ENCODE results near the gene CKMT2.

Gene CKMT2

GRCh38 chr5:81233080-81233634 lies at the start of gene CKMT2:
TSS of gene CKMT2 (plus strand) at chr5:81233322. CDS start at chr5:81251133, 17,811 bp downstream.
- DNase-seq (ENCODE audit: insufficient read length, low spot score) (no peak), FAIRE-seq (no peak)

DNA sequence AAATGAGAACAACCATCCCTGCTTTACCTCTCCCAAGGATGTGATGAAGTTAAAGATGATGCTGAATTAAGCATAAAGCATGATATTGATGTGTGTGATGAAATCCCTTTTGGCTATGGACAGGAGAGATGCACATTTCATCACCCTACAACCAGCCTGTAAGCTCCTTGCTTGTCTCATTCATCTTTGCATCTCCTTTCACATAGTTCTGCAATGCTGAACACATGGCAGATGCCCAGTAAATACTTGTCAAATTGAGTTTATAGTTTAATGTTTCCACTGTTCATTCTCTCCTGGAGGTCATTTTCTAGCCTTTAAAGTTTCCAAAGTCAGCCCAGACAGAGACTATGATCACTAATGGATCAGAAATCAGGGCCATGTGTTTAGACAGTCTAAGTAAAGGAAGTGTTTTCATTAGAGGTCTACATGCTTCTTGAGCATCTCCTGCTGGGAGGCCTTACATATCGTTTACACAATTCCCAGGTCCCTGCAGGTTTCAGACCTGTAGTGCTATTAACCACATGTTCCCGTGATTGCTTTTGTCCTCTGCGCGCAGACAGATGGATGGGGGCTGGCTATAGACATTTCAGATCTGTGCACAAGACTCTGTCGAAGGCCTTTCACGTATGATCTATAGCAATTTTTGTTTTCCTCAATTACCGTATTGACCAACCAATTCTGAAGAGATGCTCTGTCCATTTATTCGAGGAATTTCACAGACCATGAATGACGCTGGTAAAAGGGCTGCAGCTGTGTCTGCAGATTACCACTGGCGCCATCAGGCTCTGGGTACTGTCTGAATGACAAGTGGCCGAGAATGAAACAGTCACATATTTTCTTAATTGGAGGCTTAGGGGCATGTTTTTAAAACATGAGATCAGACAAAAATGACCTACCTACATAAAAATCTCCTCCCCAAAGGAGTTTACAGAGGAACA lies 49.0 kb upstream of the CKMT2 start:
- DNase-seq (ENCODE audit: insufficient read length, low spot score) (no peak), FAIRE-seq (no peak)

- FAIRE-seq (no peak), DNase-seq (ENCODE audit: insufficient read length, low spot score) (no peak)
Measured at GRCh38 chr5:81184749-81185110, 48.4 kb upstream of the CKMT2 start.

- FAIRE-seq (peak; percentile 61), DNase-seq (ENCODE audit: insufficient read length, low spot score) (no peak)
Measured at GRCh38 chr5:81187885-81188284, 45.2 kb upstream of the CKMT2 start.

GRCh38 chr5:81188962-81189361 lies 44.2 kb upstream of the CKMT2 start:
- DNase-seq (ENCODE audit: insufficient read length, low spot score), result no peak
- FAIRE-seq, result no peak

DNA sequence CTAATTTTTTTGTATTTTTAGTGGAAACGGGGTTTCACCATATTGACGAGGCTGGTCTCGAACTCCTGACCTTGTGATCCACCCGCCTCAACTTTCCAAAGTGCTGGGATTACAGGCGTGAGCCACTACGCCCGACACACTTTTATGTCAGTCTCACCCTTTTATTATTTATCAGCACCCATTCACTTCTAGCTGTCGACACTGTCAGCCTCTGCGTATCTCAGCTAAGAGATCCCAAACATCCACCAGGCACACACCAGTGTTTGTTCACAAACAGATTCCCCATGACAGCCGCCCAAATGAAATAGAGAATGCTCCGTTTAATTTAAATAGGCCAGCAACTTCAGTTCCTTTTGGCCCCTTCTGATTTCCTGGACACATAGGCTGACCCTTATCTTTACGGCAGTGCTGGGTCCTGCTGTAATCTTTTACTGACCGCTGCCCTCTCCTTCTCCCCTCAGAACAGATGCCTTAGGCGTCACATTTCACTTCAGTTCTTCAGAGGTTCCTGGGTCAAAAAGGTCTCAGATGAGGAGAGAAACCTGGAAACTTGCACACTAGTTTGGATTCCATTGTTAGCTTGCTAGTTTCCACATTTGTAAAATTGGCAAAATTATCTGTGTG lies 43.1 kb upstream of the CKMT2 start:
- FAIRE-seq, result no peak
- no peak for DNase-seq (ENCODE audit: insufficient read length, low spot score)

DNA sequence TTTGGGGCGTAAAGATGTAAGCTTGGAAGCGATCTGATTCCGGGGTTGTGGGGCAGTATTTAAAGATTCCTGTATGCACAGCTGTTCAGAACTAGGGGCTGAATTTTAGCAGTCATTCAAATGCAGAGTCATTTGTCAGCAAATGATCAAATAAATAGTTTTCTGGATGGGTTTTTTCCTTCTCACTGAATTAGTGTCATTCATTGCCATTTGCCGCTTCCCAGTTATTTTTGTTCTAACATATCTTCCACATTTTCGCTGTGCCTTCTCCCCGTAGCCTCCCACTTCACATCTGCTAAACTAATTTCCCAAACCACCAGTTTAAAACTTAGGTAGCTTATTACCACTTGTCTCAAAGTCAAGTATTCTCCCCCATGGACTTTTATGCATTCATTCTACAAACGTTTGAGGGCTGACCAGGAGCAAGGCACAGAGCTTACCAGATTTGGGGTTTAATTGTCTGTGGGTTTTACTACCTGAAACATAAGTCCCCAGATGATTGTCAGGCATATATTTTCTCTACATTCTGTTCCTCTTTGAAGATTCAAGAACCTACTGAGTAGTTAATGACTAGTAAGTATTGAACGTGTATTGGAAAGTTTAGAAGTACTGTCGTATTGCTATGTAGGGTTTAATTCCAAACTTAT lies 41.3 kb upstream of the CKMT2 start:
- no peak for FAIRE-seq
- DNase-seq (ENCODE audit: insufficient read length, low spot score), result no peak

GRCh38 chr5:81192373-81192750 lies 40.8 kb upstream of the CKMT2 start:
- FAIRE-seq, result no peak

GRCh38 chr5:81194633-81195334 lies 38.3 kb upstream of the CKMT2 start:
- FAIRE-seq (peak; percentile 92), DNase-seq (ENCODE audit: insufficient read length, low spot score) (peak; percentile 79)

More at GRCh38 chr5:81192373-81192750, 40.8 kb upstream of the CKMT2 start:
- no peak for DNase-seq (ENCODE audit: insufficient read length, low spot score)

DNA sequence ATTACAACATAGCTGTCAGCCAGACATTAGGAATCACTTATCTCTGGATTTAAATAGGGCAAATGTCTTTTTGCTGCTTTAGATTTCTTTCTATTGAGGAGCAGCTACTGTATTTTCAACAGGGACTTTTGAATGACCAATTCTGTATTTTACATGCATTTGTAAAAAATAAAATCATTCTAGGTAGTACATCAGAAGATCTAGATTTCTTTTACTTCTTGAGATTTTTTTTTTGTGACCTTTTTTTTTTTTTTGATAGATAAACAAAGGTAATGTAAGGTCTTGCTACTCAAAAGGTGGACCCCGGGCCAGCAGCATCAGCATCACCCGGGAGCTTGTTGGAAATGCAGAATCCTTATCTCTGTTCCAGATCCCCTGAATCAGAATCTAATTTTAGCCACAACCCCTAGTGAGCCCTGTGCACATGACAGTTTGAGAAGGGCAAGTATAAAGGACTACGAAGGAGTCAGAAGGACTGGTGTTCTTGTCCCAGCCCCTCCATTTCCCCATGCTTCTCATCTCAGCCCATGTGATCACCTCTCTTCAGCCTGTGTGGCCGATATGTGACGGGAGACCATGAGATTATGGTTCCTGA lies 37.7 kb upstream of the CKMT2 start:
- no peak for DNase-seq (ENCODE audit: insufficient read length, low spot score)
- FAIRE-seq, result no peak

GRCh38 chr5:81202655-81203054 lies 30.5 kb upstream of the CKMT2 start:
- FAIRE-seq, result no peak
- DNase-seq (ENCODE audit: insufficient read length, low spot score), result no peak

- DNase-seq (ENCODE audit: insufficient read length, low spot score) (no peak), FAIRE-seq (no peak)
Measured at GRCh38 chr5:81203729-81204128, 29.4 kb upstream of the CKMT2 start.

DNA sequence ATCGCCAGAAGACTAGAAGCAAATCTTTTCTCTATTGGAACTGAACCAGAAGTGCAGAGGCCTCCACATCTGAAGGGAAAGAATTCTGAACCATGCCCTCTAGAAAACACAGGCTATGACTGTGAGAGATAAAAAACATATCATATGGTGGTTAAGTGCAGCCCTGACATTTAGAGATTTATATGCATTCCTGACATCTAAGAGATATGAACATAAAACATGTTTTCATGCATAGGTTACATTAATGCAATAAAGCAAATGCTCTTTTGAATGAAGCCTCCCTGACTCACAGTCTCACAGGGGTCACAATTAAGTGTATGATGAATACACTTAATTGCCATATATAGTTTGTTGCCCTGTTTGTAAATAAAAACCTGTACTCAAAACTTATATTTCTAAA lies 28.9 kb upstream of the CKMT2 start:
- FAIRE-seq (no peak), DNase-seq (ENCODE audit: insufficient read length, low spot score) (no peak)

DNA sequence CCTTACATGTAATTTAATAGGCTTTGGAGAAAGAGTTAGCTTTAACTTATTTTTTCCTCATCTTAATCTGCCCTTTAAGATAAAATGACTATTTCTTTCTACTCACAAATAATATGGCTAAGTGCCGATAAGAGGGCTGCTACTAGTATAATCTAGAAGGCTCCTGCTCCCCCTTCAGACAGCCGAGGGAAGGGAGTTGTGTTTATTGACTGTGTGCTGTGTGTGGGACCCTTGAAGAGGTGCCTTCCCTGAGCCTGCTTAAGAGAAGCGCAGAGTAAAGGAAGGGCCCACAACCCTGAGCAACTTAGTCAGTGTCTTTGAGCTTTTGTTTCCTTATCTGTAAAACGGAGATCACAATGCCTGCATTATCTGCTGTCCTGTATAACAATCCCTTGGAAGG lies 28.1 kb upstream of the CKMT2 start:
- FAIRE-seq (no peak), DNase-seq (ENCODE audit: insufficient read length, low spot score) (no peak)

- FAIRE-seq (peak; percentile 11), DNase-seq (ENCODE audit: insufficient read length, low spot score) (no peak)
Measured at GRCh38 chr5:81207009-81207408, 26.1 kb upstream of the CKMT2 start.

DNA sequence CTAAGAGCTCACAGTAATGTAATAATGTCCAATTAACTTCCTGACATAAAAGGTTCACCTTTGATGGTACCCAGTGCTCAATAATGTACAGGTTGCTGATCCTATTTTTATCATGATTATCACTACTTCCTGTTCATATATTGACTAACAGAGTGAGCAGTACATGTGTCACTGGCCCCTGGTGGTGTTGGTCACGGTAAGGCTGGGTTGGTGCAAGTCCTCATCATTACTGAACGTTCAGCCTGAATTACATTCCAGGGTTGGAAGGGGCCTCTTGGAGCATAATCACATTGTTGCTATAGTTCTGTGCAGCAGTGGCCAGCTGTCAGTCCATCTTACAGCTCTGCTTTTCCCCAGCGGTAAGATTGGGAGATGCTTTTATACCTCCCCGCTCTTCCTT lies 24.2 kb upstream of the CKMT2 start:
- DNase-seq (ENCODE audit: insufficient read length, low spot score) (no peak), FAIRE-seq (no peak)

- no peak for FAIRE-seq
- no peak for DNase-seq (ENCODE audit: insufficient read length, low spot score)
Measured at GRCh38 chr5:81209386-81209785, 23.7 kb upstream of the CKMT2 start.

- DNase-seq (ENCODE audit: insufficient read length, low spot score) (no peak), FAIRE-seq (no peak)
Measured at GRCh38 chr5:81209869-81210493, 23.1 kb upstream of the CKMT2 start.

GRCh38 chr5:81212211-81212751 lies 20.8 kb upstream of the CKMT2 start:
- FAIRE-seq (peak; percentile 53), DNase-seq (ENCODE audit: insufficient read length, low spot score) (no peak)

DNA sequence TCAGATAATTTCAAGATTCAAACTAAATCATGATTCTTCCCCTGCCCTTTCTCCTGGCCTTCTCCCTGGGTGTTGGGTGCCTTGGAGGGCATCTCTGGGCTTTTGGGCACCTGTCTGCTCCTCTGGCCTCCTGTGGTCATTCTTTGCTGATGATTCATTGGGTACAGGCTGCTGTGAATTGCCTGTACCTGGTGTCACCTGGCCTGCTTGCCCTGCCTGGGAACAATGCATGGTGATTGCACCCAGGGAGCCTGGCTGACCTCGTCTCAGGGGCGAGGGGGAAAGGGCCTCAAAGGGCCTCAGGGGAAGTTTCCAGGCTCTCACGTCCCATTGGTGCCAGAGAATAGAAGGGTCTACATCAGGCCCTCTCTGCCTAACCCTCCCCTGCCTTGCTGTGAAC lies 20.1 kb upstream of the CKMT2 start:
- DNase-seq (ENCODE audit: insufficient read length, low spot score) (no peak), FAIRE-seq (no peak)

All from GM19239 (cell line).